ENCODE data around the gene ERVH48-1.
"Not testable (repeated sequence)": the region's sequence is repeated elsewhere in the genome, so short reads cannot be mapped to it uniquely, and the experiment has no call there.

ERVH48-1 gene

DNA sequence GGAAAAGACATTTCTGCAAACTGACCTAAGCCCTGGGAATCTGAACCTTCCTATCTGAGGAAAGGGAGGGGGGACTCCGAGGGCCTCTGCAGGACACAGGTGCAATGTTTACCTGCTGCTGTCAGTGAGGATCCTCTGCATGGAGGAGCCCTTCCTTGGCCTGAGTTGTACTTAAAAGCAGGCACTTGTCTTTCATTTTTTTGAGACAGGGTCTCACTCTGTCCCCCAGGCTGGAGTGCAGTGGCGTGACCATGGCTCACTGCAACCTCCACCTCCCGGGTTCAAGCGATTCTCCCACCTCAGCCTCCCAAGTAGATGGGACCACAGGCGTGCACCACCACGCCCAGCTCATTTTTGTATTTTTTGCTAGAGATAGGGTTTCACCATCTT, 13.2 kb upstream of the ERVH48-1 start:
- DNase-seq = not testable (repeated sequence)

- DNase-seq = no peak
These were observed 12.7 kb upstream of the ERVH48-1 start for GRCh38 chr21:42937960-42938605.

- DNase-seq = not testable (repeated sequence)
These were observed 11.9 kb upstream of the ERVH48-1 start for GRCh38 chr21:42937034-42937940.

GRCh38 chr21:42936360-42936759, 10.9 kb upstream of the ERVH48-1 start:
- DNase-seq = not testable (repeated sequence)

GRCh38 chr21:42933973-42934372, 8.5 kb upstream of the ERVH48-1 start:
- not testable (repeated sequence) for DNase-seq

- not testable (repeated sequence) for DNase-seq
These were observed 7.9 kb upstream of the ERVH48-1 start for GRCh38 chr21:42933137-42933970.

- not testable (repeated sequence) for DNase-seq
These were observed 7.1 kb upstream of the ERVH48-1 start for GRCh38 chr21:42932378-42933136.

- DNase-seq = no peak
These were observed 6.3 kb upstream of the ERVH48-1 start for GRCh38 chr21:42931560-42932235.

- DNase-seq = no peak
These were observed 4.5 kb upstream of the ERVH48-1 start for GRCh38 chr21:42929969-42930368.

DNA sequence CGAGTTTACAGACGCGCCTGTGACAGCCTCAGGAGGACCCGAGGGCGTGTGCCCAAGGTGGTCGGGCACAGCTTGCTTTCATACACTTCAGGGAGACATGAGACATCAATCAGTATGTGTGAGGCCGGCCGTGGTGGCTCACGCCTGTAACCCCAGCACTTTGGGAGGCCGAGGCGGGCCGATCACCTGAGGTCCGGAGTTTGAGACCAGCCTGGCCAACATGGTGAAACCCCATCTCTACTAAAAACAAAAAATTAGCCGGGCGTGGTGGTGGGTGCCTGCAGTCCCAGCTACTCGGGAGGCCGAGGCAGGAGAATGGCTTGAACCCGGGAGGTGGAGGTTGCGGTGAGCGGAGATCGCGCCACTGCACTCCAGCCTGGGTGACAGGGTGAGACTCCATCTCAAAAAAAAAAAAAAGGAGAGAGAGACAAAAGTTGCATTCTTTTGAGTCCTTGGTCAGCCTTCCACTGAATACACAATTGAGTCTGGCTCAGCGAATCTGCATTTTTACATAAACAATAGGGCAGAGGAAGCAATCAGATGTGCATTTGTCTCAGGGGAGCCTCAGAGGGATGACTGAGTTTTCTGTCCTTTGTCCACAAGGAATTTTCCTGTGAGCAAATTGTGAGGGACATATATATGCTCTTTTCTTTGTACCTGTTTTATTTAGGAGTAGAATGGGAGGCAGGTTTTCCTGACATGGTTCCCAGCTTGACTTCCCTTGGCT, 2.2 kb upstream of the ERVH48-1 start:
- not testable (repeated sequence) for DNase-seq

DNA sequence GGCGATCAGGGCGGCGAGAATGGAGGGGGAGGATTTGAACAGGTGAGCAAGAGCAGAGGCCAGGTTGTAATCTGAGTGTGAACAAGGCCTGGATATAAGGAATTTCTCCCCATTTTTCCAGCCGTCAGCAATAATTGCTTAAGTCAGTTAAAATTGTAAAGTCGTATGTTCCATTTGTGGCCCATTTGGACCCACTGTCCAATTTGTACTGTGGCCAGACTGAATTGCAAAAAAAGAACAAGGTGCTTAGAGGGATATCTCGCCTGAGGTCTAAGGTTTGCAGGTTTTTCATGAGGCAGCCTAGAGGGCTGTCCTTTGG, 1.0 kb downstream of the ERVH48-1 start:
- no peak for DNase-seq

GRCh38 chr21:42923553-42924432, 1.6 kb downstream of the ERVH48-1 start:
- peak; percentile 89 for DNase-seq

DNA sequence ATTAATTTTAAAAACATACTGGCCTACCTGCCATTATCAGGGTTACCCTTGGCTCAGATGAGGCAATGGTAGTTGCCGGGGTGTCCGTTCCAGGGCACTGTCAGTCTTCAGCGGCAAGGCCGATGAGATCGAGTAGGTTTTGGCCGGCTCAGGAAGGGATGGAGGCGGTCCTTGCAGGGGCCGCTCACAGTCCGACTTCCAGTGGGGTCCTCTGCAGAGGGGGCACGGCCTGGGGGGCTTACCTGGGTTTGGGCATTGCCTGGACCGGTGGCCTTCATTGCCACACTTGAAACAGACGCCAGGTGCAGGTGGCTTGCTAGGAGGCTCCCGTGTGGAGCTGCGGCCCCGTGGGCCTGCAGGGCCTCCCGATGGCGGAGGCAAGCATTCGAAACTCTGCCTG, 2.5 kb downstream of the ERVH48-1 start:
- DNase-seq = no peak

GRCh38 chr21:42921927-42922326, 3.5 kb downstream of the ERVH48-1 start:
- no peak for DNase-seq

DNA sequence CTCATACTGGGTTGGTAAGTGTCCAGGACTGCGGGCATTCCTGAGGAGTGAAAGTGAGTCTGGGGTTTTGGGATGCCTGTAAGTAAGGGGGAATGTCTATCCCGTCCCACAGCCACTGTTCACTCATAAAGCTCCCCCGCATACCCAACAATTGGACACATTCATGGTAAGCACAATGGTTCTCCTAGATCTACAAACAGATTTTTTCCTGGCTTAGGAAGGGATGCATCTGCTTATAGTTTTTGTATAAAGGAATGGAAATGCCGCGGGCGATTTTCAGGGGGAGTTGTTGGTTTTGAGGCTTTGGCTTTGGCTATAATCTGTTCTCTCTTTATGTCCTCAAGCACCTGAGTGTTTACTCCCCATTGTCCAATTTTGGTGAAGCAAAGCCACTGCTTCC, 7.1 kb downstream of the ERVH48-1 start:
- DNase-seq = no peak

DNA sequence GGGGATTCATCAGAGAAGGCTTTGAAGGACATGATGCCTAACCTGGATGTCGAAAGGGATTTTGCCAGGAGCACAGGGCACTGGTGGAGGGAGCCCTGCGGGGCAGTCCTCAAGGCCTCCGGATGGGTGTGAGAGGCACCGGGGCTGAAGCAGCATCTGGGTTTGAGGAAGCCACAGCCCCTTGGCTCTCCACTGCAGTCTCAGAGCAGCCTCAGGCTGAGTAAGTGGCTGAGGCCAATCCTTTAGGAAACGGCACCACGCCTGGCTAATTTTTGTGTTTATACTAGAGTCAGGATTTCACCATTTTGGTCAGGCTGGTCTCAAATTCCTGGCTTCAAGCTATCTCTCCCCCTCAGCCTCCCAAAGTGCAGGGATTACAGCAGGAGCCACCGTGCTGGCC, 12.0 kb downstream of the ERVH48-1 start:
- DNase-seq = no peak

DNA sequence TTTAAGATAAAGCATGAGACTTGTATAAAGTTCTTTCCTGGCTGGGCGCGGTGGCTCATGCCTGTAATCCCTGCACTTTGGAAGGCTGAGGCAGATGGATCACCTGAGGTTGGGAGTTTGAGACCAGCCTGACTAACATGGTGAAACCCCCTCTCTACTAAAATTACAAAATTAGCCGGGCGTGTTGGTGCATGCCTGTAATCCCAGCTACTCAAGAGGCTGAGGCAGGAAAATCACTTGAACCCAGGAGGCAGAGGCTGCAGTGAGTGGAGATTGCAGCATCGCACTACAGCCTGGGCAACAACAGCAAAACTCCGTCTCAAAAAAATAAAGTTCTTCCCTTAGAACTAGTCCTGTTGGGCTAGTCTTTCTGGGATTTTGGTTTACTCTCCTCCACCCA, 13.5 kb downstream of the ERVH48-1 start:
- DNase-seq = not testable (repeated sequence)

DNA sequence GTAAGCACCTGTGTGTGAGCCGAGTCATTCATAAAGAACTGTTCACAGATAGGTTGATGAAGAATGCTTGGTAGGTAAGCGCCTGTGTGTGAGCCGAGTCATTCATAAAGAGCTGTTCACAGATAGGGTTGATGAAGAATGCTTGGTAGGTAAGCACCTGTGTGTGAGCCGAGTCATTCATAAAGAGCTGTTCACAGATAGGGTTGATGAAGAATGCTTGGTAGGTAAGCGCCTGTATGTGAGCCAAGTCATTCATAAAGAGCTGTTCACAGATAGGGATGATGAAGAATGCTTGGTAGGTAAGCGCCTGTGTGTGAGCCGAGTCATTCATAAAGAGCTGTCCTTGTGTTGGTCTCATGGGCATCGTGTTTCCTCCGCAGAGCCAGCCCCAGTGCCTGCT, 16.9 kb downstream of the ERVH48-1 start:
- DNase-seq = not testable (repeated sequence)

GRCh38 chr21:42906233-42906632, 19.2 kb downstream of the ERVH48-1 start:
- DNase-seq = no peak

DNA sequence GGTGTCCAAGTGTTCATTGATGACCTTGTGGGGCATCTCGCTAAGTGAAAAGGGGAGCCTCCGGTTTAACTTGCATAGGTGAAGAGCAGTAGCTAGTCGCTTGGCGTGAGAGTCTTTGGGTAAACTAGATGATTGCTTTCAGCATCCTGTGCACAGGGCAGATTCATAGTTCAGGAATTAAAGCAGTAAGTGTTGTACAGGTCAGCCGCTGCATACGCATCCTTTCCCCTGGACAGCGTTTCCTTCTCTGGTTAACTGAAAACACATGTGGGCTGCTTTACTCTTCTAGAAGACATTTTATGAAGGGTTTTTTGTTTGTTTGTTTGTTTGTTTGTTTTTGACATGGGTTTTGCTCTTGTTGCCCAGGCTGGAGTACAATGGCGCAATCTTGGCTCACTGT, 20.2 kb downstream of the ERVH48-1 start:
- DNase-seq = no peak
